Thyroid gland (tissue), 4 donors: Measurements from ENCODE around the gene THSD7A. TPM values are rescaled to one million over a fixed set of nuclear protein-coding genes. Genes with fewer than 3 reads are reported as not detected.

ENCODE experiments used
- DNase-seq, 2 donors: peaks; one replicate each; pipeline ENCODE4 v3.0.0-alpha.2; 2019
- H3K27ac ChIP-seq, 3 donors: fragments of 200-600 bp; sonication (generic); 1 replicate in 2 of 3; 2 replicates in 1 of 3; pipeline ENCODE4 v1.5.1; 2016 to 2019; ENCODE audit warnings: mild to moderate bottlenecking in 1 of 3, moderate library complexity in 1 of 3
- H3K27me3 ChIP-seq: fragments of 200-600 bp; sonication (generic); one replicate; pipeline ENCODE4 v1.5.1; 2019
- H3K36me3 ChIP-seq, 2 donors: fragments of 200-600 bp; sonication (generic); one replicate each; pipeline ENCODE4 v1.5.1; 2016 to 2019
- H3K4me1 ChIP-seq, 2 donors: fragments of 200-600 bp; sonication (generic); one replicate each; pipeline ENCODE4 v1.5.1; 2017 to 2019
- H3K4me3 ChIP-seq, 3 donors: fragments of 200-600 bp; sonication (generic); replicated peaks in 1 of 3; 1 replicate in 2 of 3; 2 replicates in 1 of 3; pipeline ENCODE4 v1.5.1; 2016; ENCODE audit warnings: mild to moderate bottlenecking in 1 of 3
- H3K9me3 ChIP-seq: fragments of 200-600 bp; sonication (generic); one replicate; pipeline ENCODE4 v1.5.1; 2017
- POLR2A ChIP-seq, 2 donors: fragments of 450-650 bp; IDR thresholded peaks; one replicate each; pipeline ENCODE4 v1.6.1; 2017; ENCODE audit warnings: antibody characterized with exemption in 2 of 2, mild to moderate bottlenecking in 2 of 2, moderate library complexity in 1 of 2
- WGBS, 2 donors: methylation state at CpG; one replicate each; pipeline ENCODE4 v1.1.5; 2017; 5-methylcytosine and 5-hydroxymethylcytosine counted together
- intact Hi-C: fragments of 100-400 bp; cut with DNase I; formaldehyde crosslinking; loops from one replicate; pipeline ENCODE4 v1.15.1; 2023
- total RNA-seq, 4 donors: library from RNA; depleted of rRNA; stranded (reverse); fragments of >200 nt; gene quantifications; one replicate each; pipeline ENCODE4 v1.2.3, GENCODE V29; 2016
- TF ChIP-seq, protein P1 (sequence below), 6 experiments: fragments of 200-600 bp in 3 of 6; fragments of 450-650 bp in 3 of 6; sonication (generic) in 3 of 6; IDR thresholded peaks; one replicate each; pipeline ENCODE4 v1.5.1; 2016 to 2019; ENCODE audit warnings: antibody characterized with exemption in 6 of 6, mild to moderate bottlenecking in 2 of 6, inconsistent platforms in 1 of 6, moderate library complexity in 1 of 6

Gene THSD7A
- total RNA-seq, 4 donors from 2014 or later, result 4.2 to 6.1 (median 5.8) TPM

DNA sequence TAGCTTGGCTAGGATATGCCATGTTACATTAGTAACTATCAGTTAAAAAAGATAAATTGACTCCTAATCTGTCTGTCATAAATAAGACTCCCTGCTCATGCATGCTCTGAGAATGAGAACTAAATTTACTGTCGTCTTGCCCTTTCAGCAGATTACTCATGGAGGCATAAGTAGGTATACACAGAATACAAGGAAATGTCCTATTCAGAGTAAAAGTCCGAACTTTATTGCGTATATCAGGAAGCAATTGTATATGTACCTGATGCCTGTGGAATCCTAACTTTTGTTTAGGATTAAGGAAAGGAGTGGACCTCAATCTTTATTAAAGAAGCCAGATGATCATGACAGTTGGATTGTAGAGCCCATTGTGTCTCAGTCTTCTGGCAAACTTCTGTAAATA, 118.6 kb downstream of the THSD7A start:
- no peak overlapping the region for H3K4me3 ChIP-seq
- H3K27ac ChIP-seq, result no peak overlapping the region
- no peaks in the 10 kb centered on the region for H3K9me3 ChIP-seq
- WGBS, 2 donors, result 58 to 59% methylated on average over 3 of the region's 3 CpGs
- no peaks in the 10 kb centered on the region for H3K27me3 ChIP-seq
- TF ChIP-seq, protein P1, sequence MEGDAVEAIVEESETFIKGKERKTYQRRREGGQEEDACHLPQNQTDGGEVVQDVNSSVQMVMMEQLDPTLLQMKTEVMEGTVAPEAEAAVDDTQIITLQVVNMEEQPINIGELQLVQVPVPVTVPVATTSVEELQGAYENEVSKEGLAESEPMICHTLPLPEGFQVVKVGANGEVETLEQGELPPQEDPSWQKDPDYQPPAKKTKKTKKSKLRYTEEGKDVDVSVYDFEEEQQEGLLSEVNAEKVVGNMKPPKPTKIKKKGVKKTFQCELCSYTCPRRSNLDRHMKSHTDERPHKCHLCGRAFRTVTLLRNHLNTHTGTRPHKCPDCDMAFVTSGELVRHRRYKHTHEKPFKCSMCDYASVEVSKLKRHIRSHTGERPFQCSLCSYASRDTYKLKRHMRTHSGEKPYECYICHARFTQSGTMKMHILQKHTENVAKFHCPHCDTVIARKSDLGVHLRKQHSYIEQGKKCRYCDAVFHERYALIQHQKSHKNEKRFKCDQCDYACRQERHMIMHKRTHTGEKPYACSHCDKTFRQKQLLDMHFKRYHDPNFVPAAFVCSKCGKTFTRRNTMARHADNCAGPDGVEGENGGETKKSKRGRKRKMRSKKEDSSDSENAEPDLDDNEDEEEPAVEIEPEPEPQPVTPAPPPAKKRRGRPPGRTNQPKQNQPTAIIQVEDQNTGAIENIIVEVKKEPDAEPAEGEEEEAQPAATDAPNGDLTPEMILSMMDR (IDR thresholded peaks at IDR 0.05), result no peak
- TF ChIP-seq POLR2A (IDR thresholded peaks at IDR 0.05), result no peak
- intact Hi-C loops, result no loop called here
- DNase-seq, result no peak
- no peaks in the 10 kb centered on the region for H3K4me1 ChIP-seq
- H3K36me3 ChIP-seq, result no peaks in the 10 kb centered on the region

DNA sequence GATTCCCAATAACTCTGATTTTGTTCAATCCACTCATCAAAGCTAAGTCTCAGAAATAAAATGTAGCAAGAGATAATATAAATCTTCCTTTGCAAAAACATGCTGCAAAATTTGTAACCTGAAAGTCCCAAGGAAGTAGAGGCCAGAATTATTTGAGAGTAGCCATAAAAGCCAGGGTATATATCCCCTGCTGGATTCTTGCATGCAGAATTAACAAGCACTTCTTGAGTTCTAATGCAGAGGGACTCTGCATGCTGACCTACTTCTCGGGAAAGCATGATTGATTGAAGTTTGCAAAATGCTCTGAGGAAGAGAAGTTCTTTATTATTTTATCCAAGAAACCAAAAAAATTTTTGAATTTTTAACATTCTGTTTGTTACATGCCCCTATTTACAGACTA, 121.6 kb downstream of the THSD7A start:
- H3K27me3 ChIP-seq, result no peaks in the 10 kb centered on the region
- no peaks in the 10 kb centered on the region for H3K9me3 ChIP-seq
- no peak overlapping the region for H3K27ac ChIP-seq
- intact Hi-C loops, result no loop called here
- DNase-seq, result no peak
- H3K4me3 ChIP-seq, result no peak overlapping the region
- no peaks in the 10 kb centered on the region for H3K36me3 ChIP-seq
- TF ChIP-seq POLR2A (IDR thresholded peaks at IDR 0.05), result no peak
- TF ChIP-seq, protein P1 (IDR thresholded peaks at IDR 0.05), result no peak
- WGBS, 2 donors, result 77 to 80% methylated on average over 1 of the region's 1 CpG
- H3K4me1 ChIP-seq, result peaks cover 0 to 11% of the 10 kb centered on the region in 2 donors

DNA sequence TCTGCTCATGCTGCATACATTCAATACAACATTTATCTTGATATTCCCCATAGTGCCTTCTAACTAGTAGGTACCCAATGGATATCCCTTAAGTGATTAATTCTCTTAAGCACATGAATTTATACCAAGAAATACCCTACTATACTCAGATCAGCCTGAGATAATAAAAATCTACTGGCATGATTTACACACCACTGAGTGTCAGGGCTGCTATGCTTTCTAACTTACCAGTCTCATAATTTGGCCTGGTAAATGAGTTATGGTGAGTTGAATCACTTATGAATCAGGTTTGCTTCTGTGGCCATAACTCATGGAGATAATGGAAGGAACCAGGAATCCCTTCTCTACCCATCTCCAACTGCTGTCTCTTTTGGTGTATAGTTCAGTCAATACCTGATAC, 122.8 kb downstream of the THSD7A start:
- Histone ChIP-seq H3K9me3 (no peaks in the 10 kb centered on the region), H3K4me3 (no peak overlapping the region), H3K4me1 (peaks cover 0 to 11% of the 10 kb centered on the region in 2 donors), H3K27me3 (no peaks in the 10 kb centered on the region), H3K27ac (no peak overlapping the region), H3K36me3 (no peaks in the 10 kb centered on the region)
- TF ChIP-seq POLR2A (IDR thresholded peaks at IDR 0.05), result no peak
- TF ChIP-seq, protein P1 (IDR thresholded peaks at IDR 0.05), result no peak
- DNase-seq, result no peak
- intact Hi-C loops, result no loop called here

DNA sequence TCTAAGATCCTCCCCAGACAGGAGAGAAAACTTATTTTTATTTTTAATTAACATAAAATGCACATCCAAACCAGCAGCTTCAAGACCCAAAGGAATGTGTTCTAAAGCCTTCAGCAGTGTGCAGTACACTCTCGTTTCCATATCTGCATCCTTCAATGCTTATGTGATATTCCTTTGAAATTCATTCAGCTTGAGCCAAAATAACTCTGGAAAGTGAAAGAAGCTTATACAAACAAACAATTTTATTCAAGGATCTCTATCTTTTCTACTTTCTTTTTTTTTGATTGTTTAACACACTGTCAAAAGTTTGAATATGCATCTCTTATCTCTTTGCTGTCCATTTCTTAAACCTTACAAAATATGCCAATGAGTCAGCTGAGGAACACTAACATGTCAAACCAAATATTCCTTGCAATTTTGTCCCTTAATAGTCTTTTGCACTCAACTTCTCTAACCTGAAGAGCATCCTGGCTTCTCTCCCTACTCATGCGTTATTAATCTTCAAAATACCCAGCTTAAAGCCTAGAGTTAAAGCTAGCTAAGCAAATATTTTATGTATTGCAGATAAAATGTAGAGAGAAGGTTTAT, 124.3 kb downstream of the THSD7A start:
- no peaks in the 10 kb centered on the region for H3K36me3 ChIP-seq
- H3K9me3 ChIP-seq, result no peaks in the 10 kb centered on the region
- no peak for DNase-seq
- peaks cover 4 to 11% of the 10 kb centered on the region in 2 donors for H3K4me1 ChIP-seq
- H3K27ac ChIP-seq, result no peak overlapping the region
- 45 to 62% methylated on average over 2 of the region's 2 CpGs for WGBS, 2 donors
- no peaks in the 10 kb centered on the region for H3K27me3 ChIP-seq
- intact Hi-C loops, result no loop called here
- H3K4me3 ChIP-seq, result no peak overlapping the region
- TF ChIP-seq POLR2A (IDR thresholded peaks at IDR 0.05), result no peak
- TF ChIP-seq, protein P1 (IDR thresholded peaks at IDR 0.05), result no peak

DNA sequence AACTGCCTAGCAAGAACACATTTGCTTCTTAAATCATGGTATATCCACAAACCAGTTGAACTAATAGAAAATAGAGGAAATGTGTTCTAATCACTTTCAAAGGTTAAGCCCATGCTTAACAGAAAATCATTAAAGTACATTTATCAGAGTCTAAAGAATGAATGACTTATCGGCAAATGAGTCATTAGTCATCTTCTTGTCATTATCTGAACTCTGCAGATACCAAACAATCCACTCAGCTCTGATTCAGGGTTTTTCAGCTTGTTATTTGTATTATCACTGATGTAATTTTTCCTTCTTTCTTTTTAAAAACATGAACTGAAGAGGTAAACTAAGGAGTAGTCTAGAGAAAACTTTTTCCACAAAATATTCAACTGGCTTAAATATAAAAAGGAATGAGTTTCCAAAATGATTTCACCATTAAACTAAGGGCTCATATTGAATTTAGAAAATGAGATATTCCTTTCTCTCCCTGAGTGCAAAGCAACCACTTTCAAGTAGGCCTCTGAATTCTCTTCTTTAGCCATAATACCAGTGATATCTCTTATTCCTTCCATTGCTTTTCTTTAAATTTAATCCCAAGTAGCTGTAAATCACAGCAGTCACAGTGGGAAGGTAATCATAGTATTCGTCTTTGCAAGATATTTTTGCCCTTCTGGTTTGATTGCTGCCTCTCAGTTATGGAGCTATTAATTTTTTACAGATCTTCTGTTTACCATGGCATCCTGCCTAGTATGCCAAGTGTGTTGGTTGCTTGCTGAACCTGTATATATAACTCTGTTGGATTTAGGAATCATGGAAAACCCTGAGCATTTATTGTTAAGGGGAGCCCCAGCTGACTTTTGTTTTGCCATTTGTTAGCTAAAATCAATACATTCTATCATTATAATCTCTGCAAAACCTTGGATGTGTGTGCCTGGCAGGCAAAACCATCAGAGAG, 125.1 kb downstream of the THSD7A start:
- Histone ChIP-seq H3K36me3 (no peaks in the 10 kb centered on the region), H3K4me1 (peaks cover 4 to 11% of the 10 kb centered on the region in 2 donors), H3K9me3 (no peaks in the 10 kb centered on the region), H3K27me3 (no peaks in the 10 kb centered on the region), H3K4me3 (no peak overlapping the region), H3K27ac (no peak overlapping the region)
- WGBS, 2 donors, result 73 to 81% methylated on average over 2 of the region's 2 CpGs
- no peak for DNase-seq
- TF ChIP-seq, protein P1 (IDR thresholded peaks at IDR 0.05), result no peak
- TF ChIP-seq POLR2A (IDR thresholded peaks at IDR 0.05), result no peak
- intact Hi-C loops, result no loop called here
